IMR-90 (cell line): ENCODE data around the gene CIROP. TPM values are rescaled to one million over a fixed set of nuclear protein-coding genes. Genes with fewer than 3 reads are reported as not detected.

ENCODE experiments used
- ATAC-seq: fragments of 200-7000 bp; cut with Tn5 transposase; 2 replicates; pipeline ENCODE4 v1.9.1; 2020; ENCODE audit warnings: low read depth, mild to moderate bottlenecking, moderate library complexity
- BruUV-seq: library from RNA; stranded (reverse); fragments of 400-500 nt; replicated peaks from 2 replicates; lab custom pipeline; 2021; lab: Mats Ljungman, UMichigan
- CTCF ChIA-PET: fragments of 300-600 bp; formaldehyde crosslinking; extraction: SDS; loops from one replicate; lab custom pipeline; 2021; ENCODE audit warnings: antibody characterized with exemption; lab: Yijun Ruan, JAX
- POLR2A ChIA-PET: fragments of 300-600 bp; sonication (Branson Sonifier 250); formaldehyde crosslinking; loops from one replicate; lab custom pipeline; 2022; ENCODE audit warnings: antibody characterized with exemption; ENCODE audit not compliant: unreplicated experiment; lab: Charles Lee
- DNase-seq: peaks from one replicate; pipeline ENCODE4 v3.0.0; 2013
- H2AFZ ChIP-seq: replicated peaks from 2 replicates; pipeline ENCODE3; 2013; ENCODE audit warnings: low read length, mild to moderate bottlenecking; ENCODE audit not compliant: poor library complexity
- H2AK5ac ChIP-seq: 2 replicates; pipeline ENCODE4 v1.6.1; 2013; ENCODE audit warnings: low read depth, low read length, inconsistent platforms
- H2AK9ac ChIP-seq: replicated peaks from 2 replicates; pipeline ENCODE3; 2013; ENCODE audit warnings: mild to moderate bottlenecking, low read depth, low read length, moderate library complexity; ENCODE audit not compliant: poor library complexity
- H2BK120ac ChIP-seq: 2 replicates; pipeline ENCODE4 v1.6.1; 2013; ENCODE audit warnings: low read depth, low read length, inconsistent platforms
- H2BK15ac ChIP-seq: 3 replicates; pipeline ENCODE4 v1.6.1; 2013; ENCODE audit warnings: low read depth, low read length, inconsistent platforms
- H2BK20ac ChIP-seq: 2 replicates; pipeline ENCODE4 v1.6.1; 2013; ENCODE audit warnings: low read depth, mild to moderate bottlenecking, inconsistent platforms, low read length, moderate library complexity
- H2BK5ac ChIP-seq: 2 replicates; pipeline ENCODE4 v1.6.1; 2013; ENCODE audit warnings: mild to moderate bottlenecking, low read depth, low read length, inconsistent platforms; ENCODE audit not compliant: poor library complexity, severe bottlenecking
- H3K14ac ChIP-seq: replicated peaks from 2 replicates; pipeline ENCODE4 v1.6.1; 2013; ENCODE audit warnings: low read depth, low read length, inconsistent platforms
- H3K18ac ChIP-seq: 2 replicates; pipeline ENCODE4 v1.6.1; 2013; ENCODE audit warnings: low read depth, low read length, control low read depth
- H3K23ac ChIP-seq: 2 replicates; pipeline ENCODE4 v1.6.1; 2013; ENCODE audit warnings: low read depth, low read length, inconsistent platforms
- H3K27ac ChIP-seq: 2 replicates; pipeline ENCODE4 v1.5.1; 2013; ENCODE audit warnings: mild to moderate bottlenecking, control low read depth, low read length; ENCODE audit not compliant: insufficient read depth
- H3K27me3 ChIP-seq: 2 replicates; pipeline ENCODE4 v1.6.1; 2013; ENCODE audit warnings: low read length; ENCODE audit not compliant: control insufficient read depth, insufficient read depth
- H3K36me3 ChIP-seq: 2 replicates; pipeline ENCODE4 v1.6.1; 2013; ENCODE audit warnings: low read length, mixed read lengths; ENCODE audit not compliant: control insufficient read depth, insufficient read depth
- H3K4ac ChIP-seq: 2 replicates; pipeline ENCODE4 v1.6.1; 2013; ENCODE audit warnings: low read depth, low read length, inconsistent platforms
- H3K4me1 ChIP-seq: 2 replicates; pipeline ENCODE4 v1.6.1; 2013; ENCODE audit warnings: low read length, mixed read lengths; ENCODE audit not compliant: control insufficient read depth, insufficient read depth
- H3K4me2 ChIP-seq: 2 replicates; pipeline ENCODE4 v1.6.1; 2013; ENCODE audit warnings: low read depth, mild to moderate bottlenecking, control low read depth, low read length, moderate library complexity
- H3K4me3 ChIP-seq: 2 replicates; pipeline ENCODE4 v1.5.1; 2013; ENCODE audit warnings: low read depth, mild to moderate bottlenecking, control low read depth, low read length, moderate library complexity; ENCODE audit not compliant: insufficient read depth
- H3K56ac ChIP-seq: 2 replicates; pipeline ENCODE4 v1.6.1; 2013; ENCODE audit warnings: low read length, inconsistent platforms; ENCODE audit not compliant: insufficient read depth; ENCODE audit errors: extremely low read depth
- H3K79me1 ChIP-seq, 2 experiments: 2 replicates each; pipeline ENCODE4 v1.6.1; 2013; ENCODE audit warnings: low read length in 2 of 2, inconsistent platforms in 1 of 2, low read depth in 1 of 2
- H3K9ac ChIP-seq: 2 replicates; pipeline ENCODE4 v1.6.1; 2013; ENCODE audit warnings: low read depth, low read length, control low read depth
- H3K9me1 ChIP-seq: 2 replicates; pipeline ENCODE4 v1.6.1; 2013; ENCODE audit warnings: low read length, inconsistent platforms; ENCODE audit not compliant: insufficient read depth
- H3K9me3 ChIP-seq: 2 replicates; pipeline ENCODE4 v1.6.1; 2013; ENCODE audit warnings: low read length; ENCODE audit not compliant: control insufficient read depth, insufficient read depth
- H4K20me1 ChIP-seq: 2 replicates; pipeline ENCODE4 v1.6.1; 2013; ENCODE audit warnings: low read length, inconsistent platforms; ENCODE audit not compliant: insufficient read depth
- H4K5ac ChIP-seq: 2 replicates; pipeline ENCODE4 v1.6.1; 2013; ENCODE audit warnings: mild to moderate bottlenecking, low read depth, low read length, control low read depth
- H4K8ac ChIP-seq, 2 experiments: 2 replicates each; pipeline ENCODE4 v1.6.1; 2013; ENCODE audit warnings: low read depth in 2 of 2, low read length in 2 of 2, control low read depth in 1 of 2, inconsistent platforms in 1 of 2
- H4K91ac ChIP-seq: 2 replicates; pipeline ENCODE4 v1.6.1; 2013; ENCODE audit warnings: low read depth, low read length, inconsistent platforms; ENCODE audit not compliant: insufficient read depth
- BHLHE40 ChIP-seq: fragments of 150-350 bp; IDR thresholded peaks from 2 replicates; pipeline ENCODE4 v1.6.1; 2016; ENCODE audit warnings: mild to moderate bottlenecking, low read depth, low read length
- CEBPB ChIP-seq: IDR thresholded peaks from 2 replicates; pipeline ENCODE4 v1.6.1; 2012; ENCODE audit warnings: low read depth, low read length, improper control_type of control experiment
- CHD1 ChIP-seq: IDR thresholded peaks from 2 replicates; pipeline ENCODE4 v1.6.1; 2012; ENCODE audit warnings: low read depth, low read length, improper control_type of control experiment
- FOS ChIP-seq: fragments of 150-350 bp; IDR thresholded peaks from 2 replicates; pipeline ENCODE4 v1.6.1; 2016; ENCODE audit warnings: low read depth, low read length
- MAFK ChIP-seq: IDR thresholded peaks from 2 replicates; pipeline ENCODE4 v1.6.1; 2012; ENCODE audit warnings: low read depth, low read length, improper control_type of control experiment
- MAZ ChIP-seq: IDR thresholded peaks from 2 replicates; pipeline ENCODE4 v1.6.1; 2012; ENCODE audit warnings: low read depth, mild to moderate bottlenecking, low read length, improper control_type of control experiment, moderate library complexity, borderline replicate concordance
- MXI1 ChIP-seq: IDR thresholded peaks from 2 replicates; pipeline ENCODE4 v1.6.1; 2012; ENCODE audit warnings: low read depth, mild to moderate bottlenecking, low read length, moderate library complexity, borderline replicate concordance
- NFE2L2 ChIP-seq: fragments of 150-350 bp; IDR thresholded peaks from 2 replicates; pipeline ENCODE4 v1.6.1; 2016; ENCODE audit warnings: low read depth, mild to moderate bottlenecking, low read length
- POLR2A ChIP-seq: IDR thresholded peaks from 2 replicates; pipeline ENCODE4 v1.6.1; 2012; ENCODE audit warnings: mild to moderate bottlenecking, low read depth, low read length
- RAD21 ChIP-seq: IDR thresholded peaks from 2 replicates; pipeline ENCODE4 v1.6.1; 2012; ENCODE audit warnings: low read length, improper control_type of control experiment
- RCOR1 ChIP-seq: IDR thresholded peaks from 2 replicates; pipeline ENCODE4 v1.6.1; 2012; ENCODE audit warnings: mild to moderate bottlenecking, low read length, improper control_type of control experiment; ENCODE audit not compliant: insufficient replicate concordance
- RFX5 ChIP-seq: IDR thresholded peaks from 2 replicates; pipeline ENCODE4 v1.8.0; 2012; ENCODE audit warnings: low read depth, mild to moderate bottlenecking, low read length, moderate library complexity
- SMC3 ChIP-seq: fragments of 150-350 bp; IDR thresholded peaks from 2 replicates; pipeline ENCODE4 v1.6.1; 2016; ENCODE audit warnings: low read depth, mild to moderate bottlenecking, antibody characterized with exemption, low read length, moderate library complexity
- USF2 ChIP-seq: fragments of 150-350 bp; IDR thresholded peaks from 2 replicates; pipeline ENCODE4 v1.6.1; 2017; ENCODE audit warnings: mild to moderate bottlenecking, antibody characterized with exemption, low read length, low read depth
- WGBS, 2 experiments: methylation state at CpG; one replicate each; pipeline versions ENCODE4 v1.1.5 to v1.1.7; 2013; ENCODE audit warnings: missing lambda C conversion rate in 2 of 2; ENCODE audit not compliant: insufficient read length in 1 of 2; ENCODE audit errors: extremely low coverage in 2 of 2; 5-methylcytosine and 5-hydroxymethylcytosine counted together
- dilution Hi-C: fragments of 300-500 bp; cut with HindIII; formaldehyde crosslinking; loops from one replicate; pipeline ENCODE4 v1.14.3; 2018; ENCODE audit warnings: low sequenced_read_pairs; ENCODE audit not compliant: unreplicated experiment
- in situ Hi-C: fragments of 300-500 bp; cut with MboI; formaldehyde crosslinking; loops from 3 replicates; pipeline ENCODE4 v1.14.3; 2019; ENCODE audit warnings: low sequenced_read_pairs, inconsistent platforms, mixed read lengths
- intact Hi-C: fragments of 100-400 bp; cut with micrococcal nuclease; formaldehyde crosslinking; loops from 2 replicates; pipeline ENCODE4 v1.10.0; 2022
- polyA plus RNA-seq, 3 experiments: library from polyadenylated mRNA; depleted of rRNA; stranded (reverse); fragments of >200 nt; gene quantifications; 2 replicates each; pipeline ENCODE4 v1.2.3, GENCODE V29; 2012; ENCODE audit warnings: low replicate concordance in 1 of 3
- total RNA-seq: library from RNA; depleted of rRNA; stranded (reverse); fragments of >200 nt; gene quantifications from 2 replicates; pipeline ENCODE4 v1.2.3, GENCODE V29; 2012
- TF ChIP-seq, protein P1 (sequence below): fragments of 150-350 bp; IDR thresholded peaks from 2 replicates; pipeline ENCODE4 v1.6.1; 2016; ENCODE audit warnings: low read depth, mild to moderate bottlenecking, low read length, moderate library complexity, borderline replicate concordance
- TF ChIP-seq, protein P2 (sequence below): conservative IDR thresholded peaks from 2 replicates; pipeline ENCODE4 v1.5.1; 2012; ENCODE audit warnings: mild to moderate bottlenecking, low read depth, low read length, improper control_type of control experiment

Gene CIROP
- total and polyA plus RNA-seq, 2 of the 4 experiments (the other 2 are of a cell fraction), result 0.31 to 0.36 TPM

DNA sequence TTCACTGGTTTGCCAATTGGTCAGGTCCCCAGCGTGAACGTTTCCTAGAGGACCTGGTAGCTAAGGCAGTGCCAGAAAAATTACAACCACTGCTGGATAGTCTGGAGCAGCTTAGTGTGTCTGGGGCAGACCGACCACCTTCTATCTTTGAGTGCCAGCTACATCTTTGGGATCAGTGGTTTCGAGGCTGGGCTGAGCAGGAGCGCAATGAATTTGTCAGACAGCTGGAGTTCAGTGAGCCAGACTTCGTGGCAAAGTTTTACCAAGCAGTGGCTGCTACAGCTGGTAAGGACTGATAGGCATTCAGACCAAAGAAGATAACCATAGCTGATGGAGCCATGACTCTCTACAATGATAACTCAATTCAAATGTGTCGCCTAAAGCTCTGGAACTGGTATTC is 7.0 kb downstream of the CIROP start:
- Histone ChIP-seq H3K27ac (no peak overlapping the region), H2AK9ac (no peak overlapping the region), H3K18ac (no peak overlapping the region), H3K27me3 (no peaks in the 10 kb centered on the region), H3K4me2 (no peak overlapping the region), H3K23ac (no peak overlapping the region), H3K9me1 (peaks cover 11% of the 10 kb centered on the region), H3K9ac (no peak overlapping the region), H3K4me3 (no peak overlapping the region), H2BK120ac (no peak overlapping the region), H2AFZ (no peak overlapping the region), H4K5ac (no peak overlapping the region), H3K9me3 (no peaks in the 10 kb centered on the region), H2BK15ac (no peak overlapping the region), H4K91ac (no peak overlapping the region), H4K20me1 (peaks cover 50% of the 10 kb centered on the region; the same call in 1 of the 2 replicates), H3K14ac (no peak overlapping the region), H3K4me1 (peaks cover 3% of the 10 kb centered on the region; the same call in 1 of the 2 replicates), H4K8ac (no peak overlapping the region), H3K79me1 (peaks cover 15 to 61% of the 10 kb centered on the region in 2 experiments; a peak in 3 of 4 replicates), H2AK5ac (no peak overlapping the region), H2BK5ac (no peak overlapping the region), H2BK20ac (no peak overlapping the region), H3K4ac (no peak overlapping the region), H3K56ac (no peak overlapping the region), H3K36me3 (peaks cover 12% of the 10 kb centered on the region)
- intact Hi-C loops, result no loop called here
- 97% methylated on average over 7 of the region's 7 CpGs; no CpG with 5 or more reads in 1 of the 2 experiments for WGBS, 2 experiments
- in situ Hi-C loops, result loop anchor here (25.0 kb wide), 1 partner anchor 1040 kb away; the partner anchor contains the start of genes EMC9, FITM1, PSME1 and PSME2
- DNase-seq (no peak), ATAC-seq (no peak)
- CTCF ChIA-PET, result interaction anchor here (0.5 to 0.7 kb wide), 2 partner anchors 11 to 221 kb away, joined by 3 read pairs; no protein-coding TSS in a partner anchor
- dilution Hi-C loops, result no loop called here
- TSS peak; percentile 70 for BruUV-seq
- POLR2A ChIA-PET, result no interaction called here
- TF ChIP-seq CHD1 (no peak), FOS (no peak), SMC3 (no peak), MXI1 (no peak), RFX5 (no peak), POLR2A (no peak), MAFK (no peak), USF2 (no peak), RAD21 (no peak), BHLHE40 (no peak), NFE2L2 (no peak), RCOR1 (no peak), CEBPB (no peak), MAZ (no peak)
- TF ChIP-seq, protein P1, sequence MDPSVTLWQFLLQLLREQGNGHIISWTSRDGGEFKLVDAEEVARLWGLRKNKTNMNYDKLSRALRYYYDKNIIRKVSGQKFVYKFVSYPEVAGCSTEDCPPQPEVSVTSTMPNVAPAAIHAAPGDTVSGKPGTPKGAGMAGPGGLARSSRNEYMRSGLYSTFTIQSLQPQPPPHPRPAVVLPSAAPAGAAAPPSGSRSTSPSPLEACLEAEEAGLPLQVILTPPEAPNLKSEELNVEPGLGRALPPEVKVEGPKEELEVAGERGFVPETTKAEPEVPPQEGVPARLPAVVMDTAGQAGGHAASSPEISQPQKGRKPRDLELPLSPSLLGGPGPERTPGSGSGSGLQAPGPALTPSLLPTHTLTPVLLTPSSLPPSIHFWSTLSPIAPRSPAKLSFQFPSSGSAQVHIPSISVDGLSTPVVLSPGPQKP, result no peak
- TF ChIP-seq, protein P2, sequence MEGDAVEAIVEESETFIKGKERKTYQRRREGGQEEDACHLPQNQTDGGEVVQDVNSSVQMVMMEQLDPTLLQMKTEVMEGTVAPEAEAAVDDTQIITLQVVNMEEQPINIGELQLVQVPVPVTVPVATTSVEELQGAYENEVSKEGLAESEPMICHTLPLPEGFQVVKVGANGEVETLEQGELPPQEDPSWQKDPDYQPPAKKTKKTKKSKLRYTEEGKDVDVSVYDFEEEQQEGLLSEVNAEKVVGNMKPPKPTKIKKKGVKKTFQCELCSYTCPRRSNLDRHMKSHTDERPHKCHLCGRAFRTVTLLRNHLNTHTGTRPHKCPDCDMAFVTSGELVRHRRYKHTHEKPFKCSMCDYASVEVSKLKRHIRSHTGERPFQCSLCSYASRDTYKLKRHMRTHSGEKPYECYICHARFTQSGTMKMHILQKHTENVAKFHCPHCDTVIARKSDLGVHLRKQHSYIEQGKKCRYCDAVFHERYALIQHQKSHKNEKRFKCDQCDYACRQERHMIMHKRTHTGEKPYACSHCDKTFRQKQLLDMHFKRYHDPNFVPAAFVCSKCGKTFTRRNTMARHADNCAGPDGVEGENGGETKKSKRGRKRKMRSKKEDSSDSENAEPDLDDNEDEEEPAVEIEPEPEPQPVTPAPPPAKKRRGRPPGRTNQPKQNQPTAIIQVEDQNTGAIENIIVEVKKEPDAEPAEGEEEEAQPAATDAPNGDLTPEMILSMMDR, result no peak
